SKM-1 treated with dmso at 0.1 percent for 144 hours (cell line): ENCODE measurements around the gene RNF113B.

Experiments
- DNase-seq: peaks from one replicate; lab custom pipeline; 2025; ENCODE audit not compliant: unreplicated experiment; lab: John Stamatoyannopoulos, UW

RNF113B gene

DNA sequence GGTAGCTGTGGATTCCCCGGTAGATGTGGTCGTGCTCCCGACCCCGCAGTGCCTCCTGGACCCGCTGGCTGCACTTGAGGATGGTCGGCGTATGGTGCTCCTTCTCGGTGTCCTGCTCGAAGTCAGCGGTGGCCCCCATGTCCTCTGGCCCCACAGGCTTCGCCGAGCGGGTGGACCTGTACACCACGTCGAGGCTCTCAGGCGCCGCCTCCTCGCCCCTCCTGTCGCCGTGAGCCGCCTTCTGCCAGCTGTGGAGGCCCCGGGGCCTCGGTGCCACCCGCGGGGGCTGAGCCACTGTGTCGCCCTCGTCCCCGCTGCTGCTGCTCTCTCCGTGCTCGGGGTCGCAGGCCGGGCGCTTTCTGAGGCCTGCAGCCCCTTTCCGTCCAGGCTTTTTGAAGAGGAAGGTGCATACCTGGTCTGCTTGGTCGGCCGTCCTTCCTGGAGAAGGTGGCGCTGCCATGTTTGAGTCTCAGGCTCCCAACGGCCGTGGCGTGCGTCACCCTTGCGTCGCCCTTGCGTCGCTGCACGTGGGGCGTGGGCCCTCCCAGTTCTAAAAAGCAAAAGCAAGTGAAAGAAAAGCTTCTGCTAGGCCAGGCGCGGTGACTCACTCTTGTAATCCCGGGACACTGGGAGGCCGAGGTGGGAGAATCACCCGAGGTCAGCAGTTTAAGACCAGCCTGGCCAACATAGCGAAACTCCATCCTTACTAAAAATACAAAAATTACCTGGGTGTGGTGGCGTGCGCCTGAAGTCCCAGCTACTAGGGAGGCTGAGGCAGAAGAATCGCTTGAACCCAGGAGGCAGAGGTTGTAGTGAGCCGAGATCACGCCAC is at the start of gene RNF113B:
TSS of gene RNF113B (minus strand) at position 493 of the 832 bp plus-strand sequence. CDS start at position 460, 33 bp downstream.
- no peak for DNase-seq

DNA sequence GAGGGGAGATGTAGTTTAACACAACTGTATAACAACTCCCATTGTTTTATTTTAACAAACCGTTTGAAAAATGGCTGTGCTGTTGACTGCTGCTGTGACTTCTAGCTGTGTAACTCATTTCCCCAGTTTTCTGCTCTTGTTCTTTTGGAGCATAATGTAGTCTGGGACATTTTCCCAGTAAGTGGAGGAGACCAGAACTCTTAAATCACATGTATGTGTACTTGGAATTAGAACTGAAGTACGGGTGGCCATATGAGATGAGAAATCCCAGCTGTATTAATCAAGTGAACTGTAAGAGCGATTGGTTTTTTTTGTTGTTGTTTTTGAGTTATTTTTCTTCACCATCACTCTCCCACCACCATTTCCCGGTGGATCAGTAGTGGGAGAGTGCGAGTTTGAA is 49.4 kb upstream of the RNF113B start:
- no peak for DNase-seq

DNA sequence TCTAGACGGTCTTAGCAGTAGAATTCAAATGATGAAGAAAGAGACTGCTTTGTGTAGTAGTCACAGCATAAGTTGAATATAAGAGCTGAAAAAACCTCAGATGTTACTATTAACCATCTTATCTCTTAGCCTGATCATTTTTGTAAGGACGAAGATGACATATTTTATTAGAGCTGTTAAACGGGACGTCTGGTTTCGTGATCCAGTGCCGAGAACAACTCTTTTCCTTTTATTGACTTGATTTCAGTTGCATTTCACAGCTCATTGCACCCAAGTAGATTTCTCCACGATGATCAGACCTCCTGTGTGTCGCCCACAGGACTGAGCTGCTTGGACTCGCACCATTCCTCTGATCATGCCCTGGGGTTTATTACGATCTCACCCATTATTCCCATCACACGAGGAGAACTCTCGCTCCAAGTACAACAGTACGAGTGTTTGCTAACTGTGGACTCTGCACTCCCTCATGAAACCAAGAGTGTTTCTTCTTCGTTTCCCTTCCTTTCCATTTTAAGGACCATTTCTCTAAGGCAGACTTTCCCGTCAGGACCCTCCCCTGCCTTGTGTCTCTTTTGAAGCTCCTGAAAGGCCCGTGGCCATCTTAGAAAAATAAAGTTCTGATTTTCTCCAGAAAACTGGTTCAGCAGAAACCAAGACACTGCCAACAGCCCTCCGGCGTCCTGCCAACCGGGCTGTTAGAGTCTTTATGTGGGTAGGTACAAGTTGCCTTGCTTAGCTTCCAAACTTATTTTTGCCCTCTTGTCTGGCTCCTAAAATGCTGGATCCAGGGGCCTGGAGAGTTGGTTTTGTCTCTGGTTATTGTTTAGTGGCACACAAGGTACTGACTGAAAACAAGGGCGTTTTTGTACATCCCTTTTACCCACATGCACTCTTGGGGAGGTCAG is 48.2 kb upstream of the RNF113B start:
- DNase-seq = no peak

DNA sequence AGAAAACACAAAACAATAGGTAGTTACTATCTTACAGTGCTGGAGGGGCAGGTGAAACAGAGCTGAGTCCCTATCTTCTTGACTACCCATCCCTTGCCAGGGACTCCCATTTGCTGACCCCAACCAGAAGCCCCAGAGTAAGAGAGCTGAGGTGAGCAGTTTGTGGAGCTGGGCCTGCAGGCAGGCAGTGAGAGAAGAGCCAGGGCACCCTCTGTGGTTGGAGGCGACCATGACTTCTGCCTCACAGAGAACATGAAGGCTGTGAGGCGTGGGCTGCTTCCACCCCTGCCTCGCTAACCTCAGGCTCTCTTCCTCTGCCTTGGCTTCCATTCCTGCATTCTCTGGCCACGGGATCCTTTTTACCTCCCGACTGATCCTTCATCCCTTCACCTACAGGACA is 47.5 kb upstream of the RNF113B start:
- no peak for DNase-seq

DNA sequence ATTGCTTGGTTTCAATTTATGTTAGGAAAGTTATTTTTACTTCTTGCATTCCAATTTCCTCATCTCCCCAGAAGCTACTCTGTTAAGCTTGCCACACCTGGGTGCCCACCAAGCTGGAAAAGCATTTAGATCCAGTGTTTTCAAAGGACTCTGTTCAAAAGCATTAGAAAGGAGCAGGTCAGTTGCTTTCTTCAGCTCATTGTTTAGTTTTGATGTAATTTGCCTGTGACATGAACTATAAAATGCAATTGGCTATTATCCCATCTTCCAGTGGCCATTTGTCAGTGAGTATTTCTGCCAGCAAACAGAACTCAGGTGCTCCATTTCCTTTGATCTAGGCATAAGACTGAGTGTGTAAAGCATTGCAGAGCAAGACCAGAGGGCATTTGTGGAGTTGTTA is 46.7 kb upstream of the RNF113B start:
- no peak for DNase-seq

DNA sequence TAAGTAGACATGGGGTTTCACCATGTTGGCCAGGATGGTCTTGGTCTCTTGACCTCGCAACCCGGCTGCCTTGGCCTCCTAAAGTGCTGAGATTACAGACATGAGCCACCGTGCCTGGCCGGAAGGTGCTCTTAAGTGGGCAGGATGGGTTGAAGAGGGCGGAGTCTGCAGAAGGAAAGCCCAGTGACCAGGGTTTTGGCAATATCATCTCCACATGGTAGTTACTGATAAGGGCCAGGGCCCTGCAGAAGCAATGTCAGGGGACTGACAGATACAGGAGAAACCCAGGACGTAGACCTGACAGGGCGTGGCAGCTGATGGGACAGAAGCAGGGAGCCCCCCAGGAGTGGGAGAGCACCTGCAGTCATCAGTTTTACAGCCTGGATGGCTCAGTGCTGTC is 45.7 kb upstream of the RNF113B start:
- DNase-seq = no peak

DNA sequence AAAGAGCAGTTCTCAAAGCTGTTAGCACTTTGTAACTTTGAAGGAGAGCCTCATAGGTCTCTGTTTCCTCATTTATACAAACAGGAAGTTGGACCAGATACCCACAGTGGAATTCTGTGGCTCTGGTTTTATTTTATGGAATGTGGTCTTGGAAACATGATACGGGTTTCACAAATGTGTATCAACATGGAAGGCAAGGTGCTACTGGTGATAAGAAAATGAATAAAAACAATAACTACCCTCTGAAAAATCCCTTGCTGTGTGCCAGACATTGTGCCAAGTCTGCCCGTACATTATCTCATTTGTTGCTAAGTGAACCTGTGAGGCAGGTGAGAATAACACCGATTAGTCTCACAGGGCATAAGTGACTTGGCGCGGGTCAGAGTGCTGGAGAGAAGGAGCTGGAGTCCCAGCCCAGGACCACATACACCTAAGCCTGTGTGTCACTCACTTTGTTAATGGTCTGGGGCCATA is 45.0 kb upstream of the RNF113B start:
- no peak for DNase-seq

DNA sequence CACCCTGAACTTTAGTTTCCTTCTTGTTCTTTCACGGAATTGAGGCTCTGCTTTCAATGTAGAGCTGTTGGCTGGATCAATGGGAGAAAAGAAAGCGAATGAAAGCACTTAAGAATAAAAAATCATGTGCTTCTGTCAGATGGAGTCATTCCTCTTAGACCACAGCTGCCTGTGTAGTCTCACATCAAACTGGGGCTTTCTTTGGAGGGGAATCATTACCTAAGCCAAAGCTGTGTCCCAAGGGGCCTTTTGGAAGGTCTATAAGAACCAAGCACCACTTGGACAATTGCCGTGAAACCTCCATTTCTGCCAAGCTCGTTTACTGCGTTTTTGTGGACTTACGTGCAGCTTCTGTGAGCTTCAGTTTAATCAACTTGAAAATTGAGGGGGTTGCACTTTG is 44.2 kb upstream of the RNF113B start:
- no peak for DNase-seq

DNA sequence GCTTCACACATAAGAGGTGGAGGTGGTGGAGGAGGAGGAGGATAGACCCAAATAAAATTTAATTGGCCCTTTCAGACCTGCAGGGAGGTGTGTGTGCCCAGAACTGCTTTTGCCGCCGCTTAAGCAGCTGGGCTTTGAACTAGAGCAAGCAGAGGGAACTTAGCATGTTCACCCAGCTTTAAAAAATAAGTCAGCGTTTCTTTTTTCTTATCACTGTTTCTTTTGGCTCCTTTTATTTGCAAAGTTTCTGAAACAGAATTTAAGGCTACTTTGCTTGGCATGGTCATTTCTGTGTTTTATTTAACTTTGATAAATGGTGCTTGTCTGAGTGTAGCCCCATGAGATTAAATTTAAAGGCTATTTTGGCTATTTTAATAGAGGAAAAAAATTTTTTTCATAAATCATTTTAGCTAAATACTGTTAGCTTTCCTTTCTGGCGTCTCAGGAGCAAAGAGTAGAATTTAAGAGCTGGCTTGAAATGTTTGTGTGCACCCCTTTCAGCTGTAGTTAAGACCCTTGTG is 43.3 kb upstream of the RNF113B start:
- DNase-seq = no peak

DNA sequence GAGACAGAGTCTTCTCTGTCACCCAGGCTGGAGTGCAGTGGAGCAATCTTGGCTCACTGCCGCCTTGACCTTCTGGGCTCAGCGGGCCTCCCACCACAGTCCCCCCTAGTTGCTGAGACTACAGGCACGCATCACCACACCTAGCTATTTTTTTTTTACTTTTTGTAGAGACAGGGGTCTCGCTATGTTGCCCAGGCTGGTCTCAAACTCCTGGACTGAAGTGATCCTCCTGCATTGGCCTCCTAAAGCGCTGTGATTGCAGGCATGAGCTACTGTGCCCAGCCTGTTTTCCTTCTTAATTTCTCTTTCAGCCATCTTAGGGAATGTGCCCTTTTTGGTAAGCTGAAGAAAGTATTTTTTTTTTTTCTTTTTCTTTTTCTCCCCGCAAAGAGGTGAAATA is 42.6 kb upstream of the RNF113B start:
- DNase-seq = no peak

DNA sequence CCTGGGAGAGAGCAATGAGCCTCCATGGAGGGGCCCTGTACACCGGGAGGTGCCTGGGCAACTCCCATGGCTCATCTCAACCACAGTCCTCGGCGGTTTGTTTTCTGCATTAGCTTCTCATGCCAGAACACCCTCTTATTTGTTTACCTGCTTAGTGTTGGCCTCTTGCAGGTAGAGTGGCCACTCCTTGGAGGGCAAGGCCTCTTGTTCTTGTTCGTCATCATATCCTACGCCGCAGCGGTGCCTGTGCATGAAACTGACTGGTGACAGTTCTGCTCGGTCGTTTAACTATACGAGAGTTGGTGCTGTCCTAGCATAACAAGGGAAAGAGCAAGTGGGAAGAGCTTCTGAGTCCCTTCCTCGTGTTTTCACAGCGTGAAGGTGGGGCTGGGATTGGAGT is 40.5 kb upstream of the RNF113B start:
- DNase-seq = no peak

DNA sequence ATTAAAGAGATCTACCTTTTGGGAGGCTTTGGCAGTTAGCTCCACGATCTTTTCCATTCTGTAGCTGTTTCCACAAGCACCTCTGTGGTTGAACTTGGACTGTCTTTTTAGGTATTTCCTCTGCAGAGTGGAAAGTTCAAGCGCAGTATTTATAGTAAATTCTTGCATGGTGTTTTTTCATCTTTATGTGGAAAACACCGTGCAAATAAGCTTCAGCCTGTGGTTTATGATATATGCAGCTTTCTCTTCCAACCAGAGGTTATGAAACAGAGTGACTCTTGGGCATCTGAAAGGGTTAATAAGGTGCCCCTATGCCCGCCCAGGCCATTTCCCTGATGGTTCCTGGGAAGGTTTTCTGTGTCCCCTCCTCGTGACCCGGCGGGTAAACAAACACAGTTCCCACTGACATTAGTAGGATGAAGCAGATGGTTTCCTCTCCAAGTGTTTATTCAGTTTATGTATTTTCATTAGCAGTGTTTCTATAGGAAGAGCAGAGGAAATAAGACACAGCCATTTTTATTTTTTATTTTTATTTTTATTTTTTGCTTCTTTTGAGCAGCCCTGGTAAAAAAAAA is 39.7 kb upstream of the RNF113B start:
- no peak for DNase-seq

DNA sequence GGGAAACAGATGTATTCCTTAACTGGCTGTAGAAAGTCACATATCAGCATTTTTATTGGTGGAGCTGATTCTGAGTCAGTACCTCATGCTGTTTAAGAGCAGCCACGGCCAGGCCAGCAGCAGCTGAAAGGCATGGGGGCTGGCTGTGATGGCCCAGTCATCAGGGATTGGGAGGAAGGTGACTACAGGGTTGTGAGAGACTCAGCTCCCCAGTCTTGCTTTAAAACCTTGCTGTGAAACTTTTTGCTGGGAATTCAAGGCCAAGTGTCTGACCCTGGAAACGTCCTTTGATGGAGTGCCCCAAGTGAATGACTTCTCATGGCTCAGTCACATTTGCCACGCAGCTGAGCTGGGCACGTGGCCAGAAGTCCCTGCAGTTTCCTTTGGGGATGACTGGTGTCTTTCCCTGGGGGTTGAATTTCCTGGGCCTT is 39.1 kb upstream of the RNF113B start:
- DNase-seq = no peak

DNA sequence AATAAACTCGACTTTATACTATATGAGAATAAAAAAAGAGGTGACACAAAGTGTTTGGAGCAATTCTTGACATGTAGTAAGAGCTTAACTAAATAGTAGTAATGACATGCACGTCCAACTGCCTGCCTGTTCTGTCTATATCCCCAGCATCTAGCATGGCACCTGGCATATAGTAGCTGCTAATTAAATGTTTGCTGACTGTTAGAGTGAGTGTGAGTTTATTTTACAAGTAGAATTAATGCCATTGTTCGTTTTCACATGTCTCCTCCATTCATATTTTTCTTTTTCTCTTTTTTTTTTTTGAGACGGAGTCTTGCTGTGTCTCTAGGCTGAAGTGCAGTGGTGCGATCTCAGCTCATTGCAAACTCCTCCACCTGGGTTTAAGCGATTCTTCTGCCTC is 38.4 kb upstream of the RNF113B start:
- DNase-seq = no peak

DNA sequence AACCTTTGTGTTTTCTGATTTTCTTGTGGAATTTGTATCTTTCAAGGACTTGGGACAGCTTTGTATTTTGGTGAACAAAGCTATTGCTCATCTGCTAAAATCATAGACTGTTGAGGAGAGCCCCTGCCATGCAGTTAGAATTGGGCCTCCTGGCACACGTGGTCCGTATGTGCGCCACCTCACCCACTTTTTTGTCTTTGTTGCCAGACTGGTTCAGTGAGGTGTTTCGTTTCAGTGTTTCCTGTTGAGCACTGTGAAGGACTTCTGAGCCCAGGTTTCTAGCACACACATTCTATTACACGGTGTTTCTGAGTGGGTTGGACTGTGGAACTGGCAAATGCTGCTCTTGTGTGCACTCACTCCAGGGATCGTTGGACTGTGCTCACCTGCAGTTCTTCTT is 37.6 kb upstream of the RNF113B start:
- DNase-seq = no peak

DNA sequence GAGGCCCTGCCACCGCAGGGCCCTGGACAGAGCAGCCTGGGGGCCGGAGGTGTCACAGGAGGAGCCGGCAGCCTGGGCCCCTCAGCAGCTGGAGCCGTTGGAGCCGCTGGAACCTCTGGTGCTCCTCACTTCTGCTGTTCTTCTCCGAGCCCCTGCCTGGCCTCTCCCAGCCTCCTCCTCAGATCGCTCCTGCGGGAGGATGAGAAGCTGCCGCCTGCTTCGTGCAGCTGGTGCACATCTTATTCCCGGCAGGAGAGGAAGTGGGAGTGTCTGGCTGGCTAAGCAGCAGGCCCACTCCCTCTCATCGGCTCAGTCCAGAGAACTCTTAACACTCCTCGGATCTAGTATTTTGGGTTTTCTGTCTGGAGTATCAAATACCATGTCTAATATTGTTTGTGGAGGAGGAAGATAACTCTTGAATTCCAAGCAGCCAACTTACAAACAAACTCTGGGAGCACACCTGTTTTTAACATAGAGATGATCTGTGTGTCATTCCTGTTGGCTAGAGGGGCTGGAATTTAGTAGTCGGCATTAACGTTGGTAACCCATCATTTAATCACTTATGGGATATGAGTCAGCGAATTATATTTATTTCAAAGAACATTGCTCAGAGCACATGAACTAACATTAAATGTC is 37.1 kb upstream of the RNF113B start:
- no peak for DNase-seq

DNA sequence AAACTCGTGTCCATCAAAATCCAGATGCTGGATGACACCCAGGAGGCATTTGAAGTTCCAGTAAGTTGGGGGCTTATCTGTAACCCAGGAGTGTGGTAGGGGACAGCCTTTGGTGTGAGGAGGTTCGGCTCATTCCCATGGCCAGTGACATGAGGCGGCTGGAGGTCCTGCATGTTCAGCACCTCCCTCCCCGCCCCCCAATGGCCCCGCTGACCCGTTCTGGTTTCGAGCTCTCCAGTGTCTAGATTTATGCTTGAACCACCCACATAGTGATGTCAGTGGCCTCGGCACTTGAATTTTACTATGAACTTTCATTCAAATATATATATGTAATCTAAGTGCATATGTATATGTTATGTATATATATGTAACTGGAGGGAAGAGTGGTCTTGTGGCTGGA is 36.3 kb upstream of the RNF113B start:
- DNase-seq = no peak

DNA sequence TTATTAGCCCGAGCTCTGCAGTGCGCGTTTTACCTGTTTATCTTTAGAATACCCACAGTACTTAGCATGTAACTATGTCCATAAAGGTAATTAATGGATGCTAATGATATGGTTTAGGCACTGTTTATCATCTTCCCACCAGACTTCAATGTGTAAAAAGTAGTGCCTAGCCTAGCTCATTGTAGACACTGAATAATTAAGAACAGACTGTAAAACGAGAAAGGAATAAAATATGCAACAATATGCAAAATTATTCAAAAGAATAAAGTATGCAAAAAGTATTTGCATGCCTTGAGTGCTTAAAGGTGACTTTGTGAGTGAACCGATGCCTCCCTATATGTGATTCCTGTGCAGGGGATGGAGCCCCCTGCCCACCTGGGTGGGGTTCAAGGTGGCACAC is 35.7 kb upstream of the RNF113B start:
- no peak for DNase-seq

DNA sequence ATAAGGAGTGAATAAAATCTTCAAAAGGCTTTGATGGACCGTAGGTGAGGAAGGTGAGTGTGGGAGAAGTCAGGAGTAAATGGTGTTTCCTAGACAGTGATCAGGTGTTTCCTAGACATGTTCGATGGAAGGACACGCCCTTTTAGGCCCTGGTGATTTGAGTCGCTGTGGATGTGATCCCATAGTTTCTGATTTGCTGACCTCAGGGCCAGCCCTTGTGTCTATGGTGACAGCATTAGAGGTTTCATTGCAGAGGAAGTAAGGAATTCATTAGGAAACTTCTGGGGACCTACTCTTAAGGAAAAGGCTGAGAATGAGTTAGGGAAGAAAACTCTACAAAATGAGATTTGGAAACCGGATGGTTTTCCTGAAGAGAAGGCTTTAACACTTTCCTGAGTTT is 31.5 kb upstream of the RNF113B start:
- DNase-seq = no peak

DNA sequence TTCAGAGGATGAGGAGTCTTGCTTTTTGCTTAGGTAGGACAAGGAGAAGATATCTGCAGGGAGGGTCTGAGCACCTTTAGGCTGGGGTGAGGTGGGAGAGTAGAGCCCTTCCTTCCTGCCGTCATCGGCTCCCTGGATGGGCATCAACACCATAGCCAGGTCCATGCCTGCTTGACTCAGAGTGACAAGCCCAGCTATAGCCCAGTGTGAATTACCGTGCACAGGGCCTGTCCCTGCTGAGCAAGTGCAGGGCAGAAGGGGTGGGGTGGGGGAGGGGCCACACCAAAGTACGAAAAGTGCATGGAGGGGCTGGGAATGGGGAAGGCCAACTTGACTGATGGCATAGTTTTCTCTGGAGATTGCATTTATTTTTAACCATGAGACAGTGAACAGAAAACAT is 30.3 kb upstream of the RNF113B start:
- no peak for DNase-seq

DNA sequence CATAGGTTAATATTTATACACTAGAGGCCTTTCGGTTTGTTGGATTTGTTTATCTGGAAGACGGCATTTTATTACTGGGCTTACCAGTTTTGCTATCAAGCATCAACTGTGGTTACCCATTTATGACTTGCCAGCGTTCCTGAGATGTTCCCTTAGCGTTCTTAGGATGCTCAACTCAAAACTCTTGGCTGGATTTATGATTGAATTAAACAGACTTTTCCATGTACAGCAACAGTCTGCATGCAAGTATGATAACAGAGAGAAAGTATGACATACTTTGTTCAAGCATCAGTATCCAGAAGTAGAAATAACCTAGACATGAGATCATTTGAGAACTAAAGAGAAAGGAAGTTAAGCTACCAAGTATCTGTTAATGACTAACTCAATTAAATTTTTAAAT is 29.9 kb upstream of the RNF113B start:
- DNase-seq = no peak
